SU-DHL-6 (cell line): Measurements from ENCODE around the gene REST.
"Not testable (repeated sequence)": the region's sequence is repeated elsewhere in the genome, so short reads cannot be mapped to it uniquely, and the experiment has no call there.

Experiments
- H2AFZ ChIP-seq: fragments of 200-600 bp; sonication (generic); 2 replicates; pipeline ENCODE4 v1.6.1; 2014; ENCODE audit warnings: low read depth, mild to moderate bottlenecking, moderate library complexity, mixed read lengths, antibody characterized with exemption, low read length; ENCODE audit not compliant: severe bottlenecking
- H3F3A ChIP-seq: fragments of 200-600 bp; shearing (Covaris generic); 2 replicates; pipeline ENCODE4 v1.6.0; 2016; ENCODE audit warnings: antibody characterized with exemption, mild to moderate bottlenecking; ENCODE audit not compliant: insufficient read depth
- H3K27ac ChIP-seq: fragments of 200-600 bp; sonication (generic); 2 replicates; pipeline ENCODE4 v1.5.1; 2016; ENCODE audit warnings: low read depth, mild to moderate bottlenecking, low read length, moderate library complexity, mixed read lengths
- H3K27me3 ChIP-seq: fragments of 200-600 bp; sonication (generic), shearing (Covaris generic); 2 replicates; pipeline ENCODE4 v1.6.0; 2014; ENCODE audit warnings: mild to moderate bottlenecking, low read length
- H3K36me3 ChIP-seq: fragments of 200-600 bp; sonication (generic); 2 replicates; pipeline ENCODE4 v1.6.1; 2014; ENCODE audit warnings: mild to moderate bottlenecking, low read length, mixed read lengths
- H3K4me2 ChIP-seq: fragments of 300-600, 200-600 bp; shearing (Covaris generic), sonication (generic); 2 replicates; pipeline ENCODE4 v1.6.0; 2014; ENCODE audit warnings: low read length, low read depth, mild to moderate bottlenecking; ENCODE audit not compliant: poor library complexity, severe bottlenecking
- H3K4me3 ChIP-seq: fragments of 200-600 bp; sonication (generic); 2 replicates; pipeline ENCODE4 v1.5.1; 2014; ENCODE audit warnings: antibody characterized with exemption, low read length, mild to moderate bottlenecking, mixed read lengths; ENCODE audit not compliant: insufficient read depth, poor library complexity, severe bottlenecking
- H3K79me2 ChIP-seq: fragments of 200-600 bp; sonication (generic); 2 replicates; pipeline ENCODE4 v1.6.1; 2014; ENCODE audit warnings: mild to moderate bottlenecking, low read length, moderate library complexity; ENCODE audit not compliant: insufficient read depth
- H3K9ac ChIP-seq: fragments of 200-600 bp; sonication (generic); 2 replicates; pipeline ENCODE4 v1.7.0; 2014; ENCODE audit warnings: mild to moderate bottlenecking, low read length
- H3K9me2 ChIP-seq: fragments of 200-600 bp; sonication (generic); replicated peaks from 2 replicates; pipeline ENCODE4 v1.6.1; 2014; ENCODE audit warnings: low read length; ENCODE audit not compliant: insufficient read depth
- H3K9me3 ChIP-seq: fragments of 200-600 bp; sonication (generic); 2 replicates; pipeline ENCODE4 v1.6.1; 2014; ENCODE audit warnings: low read length, mixed read lengths; ENCODE audit not compliant: insufficient read depth
- H4K20me1 ChIP-seq: fragments of 200-600 bp; sonication (generic); 2 replicates; pipeline ENCODE4 v1.6.1; 2014; ENCODE audit warnings: low read depth, mild to moderate bottlenecking, antibody characterized with exemption, low read length, moderate library complexity, mixed read lengths
- EZH2phosphoT487 ChIP-seq: fragments of 200-600 bp; sonication (generic), shearing (Covaris generic); conservative IDR thresholded peaks from 2 replicates; pipeline ENCODE4 v1.6.1; 2018; ENCODE audit warnings: mild to moderate bottlenecking, antibody characterized with exemption, low read length, moderate library complexity, mixed read lengths
- TF ChIP-seq, protein P1 (sequence below): fragments of 200-600 bp; sonication (generic); IDR thresholded peaks from one replicate; pipeline ENCODE4 v1.5.1; 2017; ENCODE audit warnings: antibody characterized with exemption, mild to moderate bottlenecking, low read length, moderate library complexity; ENCODE audit not compliant: insufficient read depth, poor library complexity, severe bottlenecking

Gene REST

DNA sequence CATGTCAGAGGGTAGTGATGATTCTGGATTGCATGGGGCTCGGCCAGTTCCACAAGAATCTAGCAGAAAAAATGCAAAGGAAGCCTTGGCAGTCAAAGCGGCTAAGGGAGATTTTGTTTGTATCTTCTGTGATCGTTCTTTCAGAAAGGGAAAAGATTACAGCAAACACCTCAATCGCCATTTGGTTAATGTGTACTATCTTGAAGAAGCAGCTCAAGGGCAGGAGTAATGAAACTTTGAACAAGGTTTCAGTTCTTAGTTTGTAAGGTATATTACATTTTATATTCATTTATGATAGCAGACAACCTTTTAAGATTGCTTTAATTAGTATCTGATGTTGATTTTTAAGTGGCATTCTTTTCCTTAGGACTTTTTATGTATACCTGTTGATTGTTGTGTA lies 24.2 kb downstream of the REST start:
- TF ChIP-seq, protein P1, sequence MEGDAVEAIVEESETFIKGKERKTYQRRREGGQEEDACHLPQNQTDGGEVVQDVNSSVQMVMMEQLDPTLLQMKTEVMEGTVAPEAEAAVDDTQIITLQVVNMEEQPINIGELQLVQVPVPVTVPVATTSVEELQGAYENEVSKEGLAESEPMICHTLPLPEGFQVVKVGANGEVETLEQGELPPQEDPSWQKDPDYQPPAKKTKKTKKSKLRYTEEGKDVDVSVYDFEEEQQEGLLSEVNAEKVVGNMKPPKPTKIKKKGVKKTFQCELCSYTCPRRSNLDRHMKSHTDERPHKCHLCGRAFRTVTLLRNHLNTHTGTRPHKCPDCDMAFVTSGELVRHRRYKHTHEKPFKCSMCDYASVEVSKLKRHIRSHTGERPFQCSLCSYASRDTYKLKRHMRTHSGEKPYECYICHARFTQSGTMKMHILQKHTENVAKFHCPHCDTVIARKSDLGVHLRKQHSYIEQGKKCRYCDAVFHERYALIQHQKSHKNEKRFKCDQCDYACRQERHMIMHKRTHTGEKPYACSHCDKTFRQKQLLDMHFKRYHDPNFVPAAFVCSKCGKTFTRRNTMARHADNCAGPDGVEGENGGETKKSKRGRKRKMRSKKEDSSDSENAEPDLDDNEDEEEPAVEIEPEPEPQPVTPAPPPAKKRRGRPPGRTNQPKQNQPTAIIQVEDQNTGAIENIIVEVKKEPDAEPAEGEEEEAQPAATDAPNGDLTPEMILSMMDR = no peak
- no peak for TF ChIP-seq EZH2phosphoT487
- H3K9ac ChIP-seq = no peak overlapping the region
- H3K9me3 ChIP-seq = no peaks in the 10 kb centered on the region

DNA sequence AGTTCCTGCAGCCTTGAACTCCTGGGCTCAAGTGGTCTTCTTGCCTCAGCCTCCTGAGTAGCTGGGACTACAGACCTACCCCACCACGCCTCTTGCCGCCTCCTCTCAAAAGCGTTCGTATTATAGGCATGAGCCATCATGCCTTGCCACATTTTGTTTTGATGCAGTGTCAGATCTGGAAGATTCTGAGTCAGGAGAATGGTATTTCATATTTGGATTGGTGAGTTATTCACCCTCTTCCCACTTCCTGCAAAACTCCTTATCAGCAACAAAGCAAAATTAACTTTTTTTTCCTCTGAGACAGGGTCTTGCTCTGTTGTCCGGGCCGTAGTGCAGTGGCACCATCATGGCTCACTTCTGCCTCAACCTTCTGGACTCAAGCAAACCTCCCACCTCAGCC lies 29.6 kb downstream of the REST start:
- TF ChIP-seq, protein P1 = no peak
- TF ChIP-seq EZH2phosphoT487 = no peak
- Histone ChIP-seq H3K4me3 (no peak overlapping the region), H4K20me1 (no peaks in the 10 kb centered on the region), H3F3A (no peaks in the 10 kb centered on the region), H3K4me2 (no peak overlapping the region), H2AFZ (no peak overlapping the region), H3K9ac (no peak overlapping the region), H3K9me2 (no peaks in the 10 kb centered on the region), H3K27me3 (no peaks in the 10 kb centered on the region), H3K79me2 (no peaks in the 10 kb centered on the region), H3K9me3 (no peaks in the 10 kb centered on the region), H3K36me3 (no peaks in the 10 kb centered on the region), H3K27ac (no peak overlapping the region)

More for the DNA sequence above, 24.2 kb downstream of the REST start:
- Histone ChIP-seq H3K4me2 (no peak overlapping the region), H3K36me3 (no peaks in the 10 kb centered on the region), H2AFZ (no peak overlapping the region), H3K4me3 (no peak overlapping the region), H3K9me2 (no peaks in the 10 kb centered on the region), H3F3A (no peaks in the 10 kb centered on the region), H3K27me3 (no peaks in the 10 kb centered on the region), H4K20me1 (no peaks in the 10 kb centered on the region), H3K27ac (no peak overlapping the region), H3K79me2 (no peaks in the 10 kb centered on the region; the same call in 1 of the 2 replicates)

DNA sequence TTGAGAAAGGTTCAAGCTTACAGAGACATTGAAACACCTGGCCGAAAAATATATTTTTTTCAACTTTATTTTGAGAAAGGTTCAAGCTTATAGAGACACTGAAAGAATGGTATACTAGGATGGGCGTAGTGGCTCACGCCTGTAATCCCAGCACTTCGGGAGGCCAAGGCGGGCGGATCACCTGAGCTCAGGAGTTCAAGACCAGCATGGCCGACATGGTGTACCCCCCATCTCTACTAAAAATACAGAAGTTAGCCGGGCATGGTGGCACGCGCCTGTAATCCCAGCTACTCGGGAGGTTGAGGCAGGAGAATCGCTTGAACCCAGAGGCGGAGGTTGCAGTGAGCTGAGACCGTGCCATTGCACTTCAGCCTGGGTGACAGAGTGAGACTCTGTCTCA lies 32.1 kb downstream of the REST start:
- not testable (repeated sequence) for H3F3A ChIP-seq, H3K4me2 ChIP-seq, H3K9me2 ChIP-seq, H3K79me2 ChIP-seq, H3K27ac ChIP-seq, H3K9me3 ChIP-seq, H3K4me3 ChIP-seq, H4K20me1 ChIP-seq, H3K27me3 ChIP-seq, H2AFZ ChIP-seq, H3K9ac ChIP-seq, H3K36me3 ChIP-seq

DNA sequence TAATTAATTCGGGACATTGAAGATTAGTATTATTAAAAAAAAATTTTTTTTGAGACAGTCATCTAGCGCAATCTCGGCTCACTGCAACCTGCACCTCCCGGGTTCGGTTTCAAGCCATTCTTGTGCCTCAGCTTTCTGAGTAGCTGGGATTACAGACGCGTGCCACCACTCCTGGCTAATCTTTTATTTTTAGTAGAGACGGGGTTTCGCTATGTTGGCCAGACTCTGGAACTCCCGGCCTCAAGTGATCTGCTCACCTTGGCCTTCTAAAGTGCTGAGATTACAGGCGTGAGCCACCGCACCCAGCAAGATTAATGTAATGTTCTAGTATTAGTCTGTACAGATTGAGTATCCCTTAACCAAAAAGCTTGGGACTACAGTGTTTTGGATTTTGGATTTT lies 32.7 kb downstream of the REST start:
- Histone ChIP-seq H3K9me2 (no peaks in the 10 kb centered on the region), H4K20me1 (no peaks in the 10 kb centered on the region), H3K4me2 (no peak overlapping the region), H3K9me3 (no peaks in the 10 kb centered on the region), H3F3A (no peaks in the 10 kb centered on the region), H3K9ac (no peak overlapping the region), H3K27ac (no peak overlapping the region), H2AFZ (no peak overlapping the region), H3K79me2 (no peaks in the 10 kb centered on the region), H3K4me3 (no peak overlapping the region), H3K27me3 (no peaks in the 10 kb centered on the region), H3K36me3 (no peaks in the 10 kb centered on the region)
- no peak for TF ChIP-seq EZH2phosphoT487
- TF ChIP-seq, protein P1 = no peak
